SK-N-MC (cell line): ENCODE results near the gene CTSO.

Experiments used
- EZH2 ChIP-seq: fragments of 200-600 bp; sonication (generic); IDR thresholded peaks from one replicate; pipeline ENCODE4 v1.6.1; 2017; ENCODE audit warnings: antibody characterized with exemption
- POLR2AphosphoS5 ChIP-seq: IDR thresholded peaks from 2 replicates; pipeline ENCODE4 v1.6.1; 2012; ENCODE audit warnings: mild to moderate bottlenecking, low read depth, low read length, borderline replicate concordance

GRCh38 chr4:155907556-155907955 is 46.1 kb downstream of the CTSO start:
- no peak for TF ChIP-seq POLR2AphosphoS5
- no peak for TF ChIP-seq EZH2
